Measurements from ENCODE around the gene MRPL47. TPM values are rescaled to one million over a fixed set of nuclear protein-coding genes. Genes with fewer than 3 reads are reported as not detected.
A peak's percentile ranks its signal among the peaks of the same experiment; 100 is the strongest.

Gene MRPL47
- total and polyA plus RNA-seq, 4 donors = 42.4 to 65.1 (median 48.2) TPM

GRCh38 chr3:179558742-179559364 is 45.6 kb downstream of the MRPL47 start:
- no peaks in the 10 kb centered on the region for H3K9me3 ChIP-seq (ENCODE audit: control insufficient read depth, insufficient read depth, low read length)
- WGBS (ENCODE audit: insufficient coverage) = 0% methylated on average over 2 of the region's 3 CpGs
- peaks cover 5% of the 10 kb centered on the region for H3K4me1 ChIP-seq (ENCODE audit: control insufficient read depth, insufficient read depth, low read length)
- no peak overlapping the region for H3K4me3 ChIP-seq (ENCODE audit: low read depth, low read length)
- peak; percentile 36 to 92 (median 62) for DNase-seq (ENCODE audit: low read depth in 4 of 6, low spot score in 6 of 6)
- H3K27me3 ChIP-seq (ENCODE audit: control insufficient read depth, insufficient read depth, low read length) = no peaks in the 10 kb centered on the region
- no peak overlapping the region for H3K27ac ChIP-seq (ENCODE audit: low read depth, low read length)
- H3K36me3 ChIP-seq (ENCODE audit: control insufficient read depth, insufficient read depth, low read length) = no peaks in the 10 kb centered on the region

- Histone ChIP-seq H3K36me3 (ENCODE audit: control insufficient read depth, insufficient read depth, low read length) (no peaks in the 10 kb centered on the region), H3K27ac (ENCODE audit: low read depth, low read length) (no peak overlapping the region), H3K4me3 (ENCODE audit: low read depth, low read length) (no peak overlapping the region), H3K4me1 (ENCODE audit: control insufficient read depth, insufficient read depth, low read length) (no peaks in the 10 kb centered on the region), H3K9me3 (ENCODE audit: control insufficient read depth, insufficient read depth, low read length) (no peaks in the 10 kb centered on the region), H3K27me3 (ENCODE audit: control insufficient read depth, insufficient read depth, low read length) (no peaks in the 10 kb centered on the region)
- DNase-seq (ENCODE audit: low read depth in 4 of 6, low spot score in 6 of 6) = no peak
- WGBS (ENCODE audit: insufficient coverage) = no CpG with 5 or more reads among the region's 4 CpGs
Measured at GRCh38 chr3:179551349-179552105, 52.9 kb downstream of the MRPL47 start.

- Histone ChIP-seq H3K27me3 (ENCODE audit: control insufficient read depth, insufficient read depth, low read length) (no peaks in the 10 kb centered on the region), H3K9me3 (ENCODE audit: control insufficient read depth, insufficient read depth, low read length) (no peaks in the 10 kb centered on the region), H3K36me3 (ENCODE audit: control insufficient read depth, insufficient read depth, low read length) (no peaks in the 10 kb centered on the region), H3K4me1 (ENCODE audit: control insufficient read depth, insufficient read depth, low read length) (no peaks in the 10 kb centered on the region), H3K4me3 (ENCODE audit: low read depth, low read length) (no peak overlapping the region), H3K27ac (ENCODE audit: low read depth, low read length) (no peak overlapping the region)
- DNase-seq (ENCODE audit: low read depth in 4 of 6, low spot score in 6 of 6) = no peak
- WGBS (ENCODE audit: insufficient coverage) = 81% methylated on average over 2 of the region's 2 CpGs
Measured at GRCh38 chr3:179546814-179547241, 57.6 kb downstream of the MRPL47 start.

GRCh38 chr3:179544981-179545645 is 59.3 kb downstream of the MRPL47 start:
- H3K9me3 ChIP-seq (ENCODE audit: control insufficient read depth, insufficient read depth, low read length) = no peaks in the 10 kb centered on the region
- WGBS (ENCODE audit: insufficient coverage) = no CpG with 5 or more reads among the region's 2 CpGs
- no peak overlapping the region for H3K27ac ChIP-seq (ENCODE audit: low read depth, low read length)

GRCh38 chr3:179542375-179542774 is 62.1 kb downstream of the MRPL47 start:
- DNase-seq (ENCODE audit: low read depth in 4 of 6, low spot score in 6 of 6) = no peak
- H3K27ac ChIP-seq (ENCODE audit: low read depth, low read length) = no peak overlapping the region

More at GRCh38 chr3:179544981-179545645, 59.3 kb downstream of the MRPL47 start:
- H3K36me3 ChIP-seq (ENCODE audit: control insufficient read depth, insufficient read depth, low read length) = no peaks in the 10 kb centered on the region
- H3K27me3 ChIP-seq (ENCODE audit: control insufficient read depth, insufficient read depth, low read length) = no peaks in the 10 kb centered on the region
- no peak overlapping the region for H3K4me3 ChIP-seq (ENCODE audit: low read depth, low read length)
- H3K4me1 ChIP-seq (ENCODE audit: control insufficient read depth, insufficient read depth, low read length) = no peaks in the 10 kb centered on the region
- no peak for DNase-seq (ENCODE audit: low read depth in 4 of 6, low spot score in 6 of 6)

GRCh38 chr3:179541596-179541995 is 62.8 kb downstream of the MRPL47 start:
- Histone ChIP-seq H3K36me3 (ENCODE audit: control insufficient read depth, insufficient read depth, low read length) (no peaks in the 10 kb centered on the region), H3K27ac (ENCODE audit: low read depth, low read length) (no peak overlapping the region), H3K4me1 (ENCODE audit: control insufficient read depth, insufficient read depth, low read length) (no peaks in the 10 kb centered on the region), H3K27me3 (ENCODE audit: control insufficient read depth, insufficient read depth, low read length) (no peaks in the 10 kb centered on the region), H3K4me3 (ENCODE audit: low read depth, low read length) (no peak overlapping the region), H3K9me3 (ENCODE audit: control insufficient read depth, insufficient read depth, low read length) (no peaks in the 10 kb centered on the region)
- DNase-seq (ENCODE audit: low read depth in 4 of 6, low spot score in 6 of 6) = no peak
- WGBS (ENCODE audit: insufficient coverage) = 91% methylated on average over 1 of the region's 1 CpG

More at GRCh38 chr3:179542375-179542774, 62.1 kb downstream of the MRPL47 start:
- Histone ChIP-seq H3K27me3 (ENCODE audit: control insufficient read depth, insufficient read depth, low read length) (no peaks in the 10 kb centered on the region), H3K4me1 (ENCODE audit: control insufficient read depth, insufficient read depth, low read length) (no peaks in the 10 kb centered on the region), H3K4me3 (ENCODE audit: low read depth, low read length) (no peak overlapping the region), H3K36me3 (ENCODE audit: control insufficient read depth, insufficient read depth, low read length) (no peaks in the 10 kb centered on the region), H3K9me3 (ENCODE audit: control insufficient read depth, insufficient read depth, low read length) (no peaks in the 10 kb centered on the region)

- Histone ChIP-seq H3K4me1 (ENCODE audit: control insufficient read depth, insufficient read depth, low read length) (no peaks in the 10 kb centered on the region), H3K27me3 (ENCODE audit: control insufficient read depth, insufficient read depth, low read length) (no peaks in the 10 kb centered on the region), H3K4me3 (ENCODE audit: low read depth, low read length) (no peak overlapping the region), H3K36me3 (ENCODE audit: control insufficient read depth, insufficient read depth, low read length) (no peaks in the 10 kb centered on the region), H3K9me3 (ENCODE audit: control insufficient read depth, insufficient read depth, low read length) (no peaks in the 10 kb centered on the region), H3K27ac (ENCODE audit: low read depth, low read length) (no peak overlapping the region)
- WGBS (ENCODE audit: insufficient coverage) = 94% methylated on average over 2 of the region's 2 CpGs
- no peak for DNase-seq (ENCODE audit: low read depth in 4 of 6, low spot score in 6 of 6)
Measured at GRCh38 chr3:179541094-179541493, 63.3 kb downstream of the MRPL47 start.

Small RNAs within 50 kb of the gene (small RNA-seq; reads per million reads assigned to genes)
- gene AC090425.1 (ENCODE audit: low replicate concordance) = not detected
- not detected for gene RF01210 (ENCODE audit: low replicate concordance)

Other genes starting within 250 kb of the MRPL47 start
- gene GNB4, start 153.2 kb downstream of the MRPL47 start, total RNA-seq = 100 to 1,000 TPM in 1 of 2 donors, 10 to 100 TPM in 1; 65.9 to 133 TPM
- gene GNB4, start 153.2 kb downstream of the MRPL47 start, polyA plus RNA-seq (ENCODE audit: insufficient read length in 2 of 2) = 10 to 100 TPM; 59.0 to 80.9 TPM
- gene ACTL6A, start 41.7 kb downstream of the MRPL47 start, total RNA-seq = 10 to 100 TPM; 29.8 to 46.2 TPM
- gene ACTL6A, start 41.7 kb downstream of the MRPL47 start, polyA plus RNA-seq (ENCODE audit: insufficient read length in 2 of 2) = 10 to 100 TPM; 34.9 to 38.1 TPM
- 100 to 1,000 TPM; 180 to 182 TPM for gene NDUFB5, start 156 bp upstream of the MRPL47 start, total RNA-seq
- 100 to 1,000 TPM; 151 to 168 TPM for gene NDUFB5, start 156 bp upstream of the MRPL47 start, polyA plus RNA-seq (ENCODE audit: insufficient read length in 2 of 2)
- gene USP13, start 48.4 kb upstream of the MRPL47 start, total RNA-seq = 10 to 100 TPM; 13.7 to 14.4 TPM
- 10 to 100 TPM; 10.4 to 13.8 TPM for gene USP13, start 48.4 kb upstream of the MRPL47 start, polyA plus RNA-seq (ENCODE audit: insufficient read length in 2 of 2)

All from spinal cord (tissue), 10 donors.